GM19452 (cell line): Measurements from ENCODE around the gene ZNF526.
A peak's percentile ranks its signal among the peaks of the same experiment; 100 is the strongest.

Experiments
- ATAC-seq: cut with Tn5 transposase; IDR thresholded peaks from one replicate; pipeline ENCODE4 v1.9.1; 2021; ENCODE audit not compliant: unreplicated experiment

ZNF526 gene

DNA sequence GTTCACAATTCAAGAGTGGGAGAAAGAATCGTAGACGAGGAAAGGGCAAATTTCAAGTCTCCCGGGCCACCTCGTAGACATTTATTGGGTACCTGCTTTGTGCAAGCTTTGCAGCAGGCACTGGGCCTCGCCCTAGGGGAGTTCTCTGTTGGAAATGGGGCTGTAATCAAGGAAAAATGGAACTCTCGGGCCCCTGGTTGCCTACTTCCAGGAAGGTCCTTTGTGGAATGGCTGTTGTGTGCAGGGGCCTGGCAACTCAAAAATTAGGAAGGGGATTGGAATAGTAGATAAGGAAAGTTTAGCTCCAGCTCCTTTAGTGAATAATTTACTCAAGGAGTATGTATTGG is 612 bp downstream of the ZNF526 start:
- ATAC-seq, result no peak

DNA sequence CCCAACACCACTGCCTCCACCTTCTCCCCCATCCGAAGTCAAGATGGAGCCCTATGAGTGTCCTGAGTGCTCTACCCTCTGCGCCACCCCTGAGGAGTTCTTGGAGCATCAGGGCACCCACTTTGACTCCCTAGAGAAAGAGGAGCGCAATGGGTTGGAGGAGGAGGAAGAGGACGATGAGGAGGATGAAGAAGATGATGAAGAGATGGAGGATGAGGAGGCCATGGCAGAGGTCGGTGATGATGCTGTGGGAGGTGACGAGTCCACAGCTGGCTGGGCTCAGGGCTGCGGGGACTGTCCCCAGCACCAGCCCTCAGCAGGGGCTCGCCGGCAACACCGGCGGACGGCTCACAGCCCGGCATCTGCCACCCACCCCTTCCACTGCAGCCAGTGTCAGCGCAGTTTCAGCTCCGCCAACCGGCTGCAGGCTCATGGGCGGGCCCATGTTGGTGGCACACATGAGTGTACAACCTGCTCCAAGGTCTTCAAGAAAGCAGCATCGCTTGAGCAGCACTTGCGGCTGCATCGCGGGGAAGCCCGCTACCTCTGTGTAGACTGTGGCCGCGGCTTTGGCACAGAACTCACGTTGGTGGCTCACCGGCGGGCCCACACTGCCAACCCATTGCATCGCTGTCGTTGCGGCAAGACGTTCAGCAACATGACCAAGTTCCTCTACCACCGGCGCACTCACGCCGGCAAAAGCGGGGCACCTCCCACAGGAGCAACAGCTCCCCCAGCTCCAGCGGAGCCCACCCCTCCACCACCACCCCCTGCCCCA is 5.0 kb downstream of the ZNF526 start:
- ATAC-seq, result no peak

DNA sequence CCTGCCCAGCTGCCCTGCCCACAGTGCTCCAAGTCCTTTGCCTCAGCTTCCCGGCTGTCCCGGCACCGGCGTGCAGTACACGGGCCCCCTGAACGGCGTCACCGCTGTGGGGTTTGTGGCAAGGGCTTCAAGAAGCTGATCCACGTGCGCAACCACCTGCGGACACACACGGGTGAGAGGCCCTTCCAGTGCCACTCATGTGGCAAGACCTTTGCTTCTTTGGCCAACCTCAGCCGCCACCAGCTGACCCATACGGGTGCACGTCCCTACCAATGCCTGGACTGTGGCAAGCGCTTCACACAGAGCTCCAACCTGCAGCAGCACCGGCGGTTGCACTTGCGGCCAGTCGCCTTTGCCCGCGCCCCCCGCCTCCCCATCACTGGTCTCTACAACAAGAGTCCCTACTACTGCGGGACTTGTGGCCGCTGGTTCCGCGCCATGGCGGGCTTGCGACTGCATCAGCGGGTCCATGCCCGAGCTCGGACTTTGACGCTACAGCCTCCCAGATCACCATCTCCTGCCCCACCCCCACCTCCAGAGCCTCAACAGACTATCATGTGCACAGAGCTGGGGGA is 5.7 kb downstream of the ZNF526 start:
- no peak for ATAC-seq

DNA sequence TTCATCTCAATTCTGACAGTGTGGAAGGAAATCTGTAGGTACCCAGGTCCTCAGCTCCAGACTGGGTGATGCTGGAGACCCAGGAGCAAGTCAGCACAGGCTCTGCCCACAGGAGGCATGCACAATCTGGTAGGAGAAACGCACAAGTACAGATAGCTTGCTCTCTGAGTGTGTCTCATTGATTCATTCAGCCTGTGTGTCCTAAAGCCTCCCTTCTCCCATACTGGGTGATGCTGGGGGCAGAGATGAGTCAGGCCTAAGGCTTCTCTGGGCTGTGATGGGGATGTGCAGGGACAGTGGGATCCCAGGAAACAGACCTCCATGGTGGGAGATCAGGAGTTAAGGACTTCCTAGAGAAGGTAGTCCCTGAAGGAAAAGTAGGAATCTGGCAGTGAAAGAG is 6.8 kb downstream of the ZNF526 start:
- ATAC-seq, result no peak

DNA sequence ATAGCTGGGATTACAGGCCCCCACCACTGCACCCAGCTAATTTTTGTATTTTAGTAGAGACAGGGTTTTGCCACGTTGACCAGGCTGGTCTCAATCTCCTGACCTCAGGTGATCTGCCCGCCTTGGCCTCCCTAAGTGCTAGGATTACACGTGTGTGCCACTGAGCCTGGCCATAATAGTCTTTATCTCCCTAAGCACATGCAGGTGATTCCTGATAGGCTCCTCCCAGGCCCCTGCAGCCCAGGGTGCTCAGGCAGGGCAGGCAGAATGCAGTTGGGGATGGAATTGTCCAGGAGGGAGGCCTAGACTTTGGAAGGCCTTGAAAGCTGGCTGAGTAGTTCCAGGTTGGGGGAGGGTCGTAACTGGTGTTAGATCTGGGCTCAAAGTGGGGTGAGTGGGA is 8.5 kb downstream of the ZNF526 start:
- no peak for ATAC-seq

DNA sequence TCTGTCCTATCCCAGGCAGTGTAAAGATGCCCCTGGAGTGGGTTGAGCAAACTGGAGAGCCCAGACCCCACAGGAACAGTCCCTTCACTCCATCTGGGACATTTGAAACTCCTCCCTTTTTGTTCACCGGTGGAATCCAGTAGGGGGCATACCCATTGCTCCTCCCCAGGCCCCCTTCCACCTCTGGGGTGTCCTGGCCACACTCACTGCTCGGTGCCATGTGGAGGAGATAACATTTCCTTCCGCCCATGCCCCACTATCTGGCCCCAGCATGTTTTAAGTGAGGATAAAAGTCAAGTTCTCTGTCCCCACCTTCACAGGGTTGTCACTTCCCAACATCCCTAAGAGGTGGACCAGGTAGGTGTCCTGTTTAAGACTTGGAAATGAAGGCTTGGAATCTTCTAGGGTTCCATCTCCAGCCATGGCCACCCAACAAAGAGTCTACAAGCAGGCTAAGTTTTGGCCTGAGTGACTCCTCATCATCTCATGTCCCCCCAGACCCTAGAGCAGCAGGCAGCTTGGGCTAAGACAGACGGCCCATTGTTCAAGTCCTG is 9.3 kb downstream of the ZNF526 start:
- ATAC-seq, result no peak

DNA sequence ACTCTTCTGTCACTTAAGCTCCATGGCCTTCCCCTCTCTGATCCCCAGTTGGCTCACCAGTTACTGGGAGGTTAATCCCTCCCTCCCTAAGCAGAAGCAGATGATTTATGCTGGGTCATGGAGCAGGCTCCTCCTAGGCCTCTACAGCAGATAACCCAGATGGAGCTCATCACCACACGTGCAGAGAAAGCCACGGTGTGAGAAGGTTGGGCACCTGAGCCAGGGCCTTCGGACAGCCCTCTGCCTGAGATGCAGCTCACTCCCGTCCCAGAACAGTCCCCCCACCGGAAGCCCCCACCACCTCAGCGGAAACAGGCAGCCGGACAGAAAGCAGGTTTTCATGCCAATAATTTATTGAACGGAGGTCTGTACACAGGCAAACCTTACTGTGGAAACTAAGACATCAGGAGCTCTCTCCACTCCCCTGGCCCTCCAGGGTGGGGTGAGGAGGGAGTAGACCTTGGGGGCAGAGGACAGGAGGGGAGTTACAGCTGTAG is 9.8 kb downstream of the ZNF526 start:
- no peak for ATAC-seq

DNA sequence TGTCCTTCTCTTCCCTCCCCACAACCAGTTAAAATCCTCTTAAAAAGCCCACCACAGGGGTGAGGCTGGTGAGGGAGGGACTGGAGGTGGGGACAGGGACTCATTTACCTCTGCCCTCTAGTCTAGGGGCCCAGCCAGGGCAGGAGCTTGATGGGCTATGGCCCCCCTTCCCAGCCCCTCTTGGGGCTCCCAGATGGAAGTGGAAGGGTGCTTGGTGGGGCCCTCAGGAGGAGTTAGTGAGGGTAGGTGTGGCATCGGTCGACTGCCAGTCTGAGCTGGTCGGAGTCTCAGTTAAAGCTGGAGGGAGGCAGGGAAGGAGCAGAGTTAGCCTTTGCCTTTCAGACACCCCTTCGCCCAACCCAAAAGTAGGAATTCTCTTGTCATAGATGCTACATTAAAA is 10.5 kb downstream of the ZNF526 start:
- ATAC-seq, result no peak

DNA sequence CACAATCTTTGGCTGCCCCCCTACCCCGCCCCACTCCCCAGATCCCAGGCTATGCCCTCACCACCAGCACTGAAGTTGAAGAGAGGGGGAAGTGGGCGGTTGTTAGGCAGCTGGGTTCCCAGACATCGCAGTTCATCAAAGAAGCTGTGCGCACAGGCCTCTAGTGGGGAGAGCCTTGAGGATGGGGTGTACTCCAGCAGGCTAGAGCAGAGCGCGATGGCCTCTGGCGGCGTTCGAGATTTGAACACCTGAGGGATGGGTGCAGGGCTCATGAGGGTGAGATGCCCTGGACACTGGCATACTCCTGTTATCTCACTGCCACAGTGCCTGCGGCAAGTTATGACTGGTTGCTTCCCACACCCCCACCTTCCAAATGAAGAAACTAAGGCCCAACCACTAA is 12.3 kb downstream of the ZNF526 start:
- no peak for ATAC-seq

DNA sequence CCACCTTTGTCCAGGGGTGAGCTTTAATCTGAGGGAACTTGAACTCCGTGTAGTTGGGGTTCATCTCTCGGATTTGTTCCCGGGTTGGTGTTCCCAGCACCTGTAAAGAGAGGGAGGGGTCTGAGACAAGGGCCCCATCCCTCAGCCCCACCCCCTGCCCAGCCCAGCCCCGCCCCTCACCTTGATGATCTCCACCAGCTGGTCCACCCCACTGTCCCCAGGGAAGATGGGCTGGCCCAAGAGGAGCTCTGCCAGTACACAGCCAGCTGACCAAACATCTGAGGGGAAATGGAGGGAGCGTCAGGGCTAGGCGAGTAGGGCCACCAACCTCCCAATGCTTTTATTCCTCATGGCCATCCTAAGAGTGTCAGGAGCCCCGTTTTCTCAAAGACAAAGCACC is 13.0 kb downstream of the ZNF526 start:
- ATAC-seq, result no peak

DNA sequence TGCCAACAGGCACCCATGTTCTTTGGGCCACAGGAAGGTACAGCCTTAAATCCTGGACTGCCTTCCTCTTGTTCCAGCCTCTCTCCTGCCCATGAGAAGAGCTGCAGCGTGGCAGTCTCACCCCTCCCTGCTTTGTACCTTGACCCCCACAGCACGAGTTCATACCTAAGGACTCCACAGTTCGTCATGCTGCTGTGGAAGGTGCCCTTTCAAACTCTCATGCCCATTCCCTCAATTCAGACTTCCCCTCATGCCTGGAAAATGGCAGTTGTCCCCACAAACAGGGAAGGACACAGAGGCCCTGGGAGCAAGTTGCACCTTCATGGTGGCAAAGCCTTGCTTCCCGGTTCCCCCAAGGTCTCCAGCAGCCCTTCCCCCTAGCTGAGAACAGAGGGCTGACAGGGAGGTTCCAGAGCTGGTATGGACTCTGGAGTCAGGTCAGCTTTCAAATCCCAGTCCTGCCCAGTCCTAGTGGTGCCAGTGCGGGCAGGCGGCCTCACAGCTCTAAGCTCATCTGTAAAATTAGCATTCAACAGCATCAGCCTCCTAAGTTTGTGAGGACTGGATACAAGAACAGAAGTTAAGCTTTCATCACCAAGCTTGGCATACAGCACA is 13.7 kb downstream of the ZNF526 start:
- no peak for ATAC-seq

DNA sequence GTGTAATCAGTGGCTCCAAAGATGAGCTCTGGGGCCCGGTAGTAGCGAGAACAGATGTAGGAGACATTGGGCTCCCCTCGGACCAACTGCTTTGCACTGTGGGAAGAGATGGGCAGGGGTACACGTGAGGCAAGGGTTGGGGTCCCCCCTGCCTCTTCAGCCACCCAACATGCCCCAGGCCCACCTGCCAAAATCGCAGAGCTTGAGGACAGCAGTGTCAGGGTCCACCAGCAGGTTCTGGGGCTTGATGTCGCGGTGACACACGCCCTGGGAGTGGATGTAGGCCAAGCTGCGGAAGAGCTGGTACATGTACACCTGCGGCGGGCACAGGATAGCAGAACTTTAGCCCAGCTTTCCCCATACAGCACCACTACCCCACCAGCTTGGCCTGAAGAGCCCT is 14.3 kb downstream of the ZNF526 start:
- no peak for ATAC-seq

DNA sequence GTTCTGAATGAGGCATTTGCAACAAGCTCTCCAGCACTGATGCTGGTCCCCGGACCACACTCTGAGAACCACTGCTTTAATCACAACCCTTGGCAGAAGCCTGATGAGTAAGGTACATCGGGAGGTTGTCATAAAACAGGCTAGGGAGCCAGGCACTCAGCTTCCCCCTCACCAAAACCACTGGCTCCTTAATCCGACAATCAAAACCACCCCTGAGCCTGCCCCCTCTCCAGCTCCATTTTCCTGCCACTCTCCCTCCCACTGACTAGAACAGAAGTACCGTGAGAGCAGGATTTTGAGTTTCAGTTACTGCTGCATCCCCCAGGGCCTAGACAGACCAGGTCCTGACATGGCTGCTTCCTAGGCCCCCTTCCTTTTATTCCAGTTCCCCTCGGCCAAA is 15.1 kb downstream of the ZNF526 start:
- no peak for ATAC-seq

DNA sequence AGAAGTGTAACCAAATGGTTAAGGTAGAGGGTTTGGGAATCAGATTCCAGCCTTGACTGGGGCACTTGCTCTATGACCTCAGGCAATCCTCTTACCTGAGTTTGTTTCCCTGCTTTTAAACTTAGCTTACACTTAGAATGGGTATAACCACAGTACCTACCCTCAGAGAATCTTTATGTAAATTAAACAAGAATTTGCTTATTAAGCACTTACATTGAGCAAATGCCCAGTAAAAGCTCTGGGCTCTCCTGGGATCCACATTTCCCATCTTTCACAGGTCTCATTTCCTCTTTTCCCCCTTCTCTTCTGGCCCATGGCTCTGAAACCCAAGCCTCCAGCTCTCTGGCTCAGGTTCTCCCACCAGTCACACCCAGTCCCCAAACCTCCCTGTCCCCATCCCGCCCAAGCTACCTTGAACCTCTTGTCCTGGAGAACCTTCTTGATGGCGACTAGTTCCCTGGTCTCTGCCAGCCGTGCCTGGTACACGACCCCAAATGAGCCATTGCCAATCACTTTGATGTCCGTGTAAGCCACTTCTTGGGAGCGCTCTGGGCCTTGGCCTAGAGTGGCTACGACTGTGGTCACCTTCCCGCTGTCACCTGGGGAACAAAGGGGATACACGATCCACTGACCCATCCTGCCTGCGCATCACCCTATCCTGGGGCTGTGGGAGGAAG is 19.6 kb downstream of the ZNF526 start:
- no peak for ATAC-seq

DNA sequence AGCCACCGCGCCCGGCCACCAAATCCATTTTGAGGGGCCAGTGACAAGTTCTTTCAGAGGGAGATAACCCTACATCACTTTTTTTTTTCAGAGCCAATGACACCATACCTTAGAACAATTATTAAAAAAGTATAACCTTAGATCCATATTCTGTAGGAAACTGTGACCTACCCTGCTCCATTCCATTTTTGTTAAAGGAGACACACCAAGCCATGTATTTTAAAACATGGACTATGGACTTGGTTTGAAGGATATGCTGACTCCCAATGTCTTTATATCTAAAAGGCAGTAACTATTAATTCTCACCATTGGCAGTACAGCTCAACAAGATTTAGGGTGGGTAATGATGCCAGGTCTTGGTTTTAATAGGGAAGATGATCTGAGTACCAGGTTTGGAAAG is 21.2 kb downstream of the ZNF526 start:
- no peak for ATAC-seq

DNA sequence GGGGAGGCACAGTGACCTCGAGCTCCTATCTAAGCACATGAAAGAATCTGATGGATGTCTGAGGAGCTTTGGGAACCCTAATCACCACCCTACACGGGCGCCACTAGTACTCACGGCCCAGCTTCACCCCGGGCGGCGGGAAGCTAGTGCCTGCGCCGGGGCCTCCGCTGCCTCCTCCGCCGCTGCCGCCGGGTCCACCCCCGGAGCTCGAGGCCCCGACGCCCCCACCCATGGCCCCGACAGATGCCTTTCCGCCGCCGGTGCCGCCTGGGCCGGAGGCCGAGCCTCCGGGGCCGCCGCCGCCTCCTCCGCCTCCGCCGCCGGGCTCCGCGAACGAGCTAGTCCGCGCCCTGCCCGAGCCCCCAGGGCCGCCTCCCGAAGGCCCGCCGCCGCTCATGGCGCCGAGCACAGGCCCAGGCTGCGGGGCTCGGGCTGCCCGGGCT is 22.0 kb downstream of the ZNF526 start:
- peak; percentile 1 for ATAC-seq

DNA sequence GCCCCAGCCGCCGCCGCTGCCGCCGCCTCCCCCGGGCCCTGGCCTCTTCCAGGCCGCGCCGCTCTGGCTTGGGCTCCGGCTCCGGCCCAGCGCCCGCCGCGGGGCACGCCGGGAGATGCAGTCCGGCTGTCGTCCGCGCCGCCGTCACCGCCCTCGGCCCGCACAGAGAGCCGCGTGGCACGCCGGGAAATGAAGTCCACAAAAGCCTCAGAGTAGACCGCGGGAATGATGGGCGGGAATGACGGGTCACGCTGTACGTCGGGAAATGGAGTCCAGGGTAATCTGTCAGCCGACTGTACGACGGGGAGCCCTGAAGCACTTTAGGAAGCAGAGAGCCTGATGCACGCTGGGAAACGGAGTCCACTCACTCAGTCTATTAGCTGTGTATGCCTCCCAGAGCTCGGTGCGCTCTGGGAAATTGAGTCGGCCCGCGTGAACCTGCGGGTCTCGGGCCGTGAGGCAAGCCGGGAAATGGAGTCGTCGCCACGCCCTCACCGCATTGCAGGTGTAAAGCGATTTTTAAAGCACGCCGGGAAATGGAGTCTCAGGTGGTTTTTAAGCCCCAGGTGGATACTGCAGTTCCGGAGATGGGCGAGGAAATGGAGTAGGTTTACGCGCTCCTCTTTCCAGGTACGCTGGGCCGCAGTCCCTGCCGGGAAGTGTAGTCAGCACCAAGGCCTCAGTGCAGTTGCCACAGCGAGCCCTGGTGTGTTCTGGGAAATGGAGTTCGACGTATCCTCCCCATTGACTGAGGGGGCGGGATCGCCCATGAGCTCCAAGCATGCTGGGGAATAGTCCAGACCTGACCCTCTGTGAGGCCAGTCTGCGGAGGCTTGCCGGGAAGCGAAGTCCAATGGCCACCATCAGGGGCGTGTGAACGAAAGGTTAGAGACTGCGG is 22.6 kb downstream of the ZNF526 start, which contains the start of gene GSK3A:
Gene GSK3A (minus strand): TSS at position 91 of the 898 bp plus-strand sequence. CDS start 137 bp downstream, outside the sequence.
- peak; percentile 60 for ATAC-seq

DNA sequence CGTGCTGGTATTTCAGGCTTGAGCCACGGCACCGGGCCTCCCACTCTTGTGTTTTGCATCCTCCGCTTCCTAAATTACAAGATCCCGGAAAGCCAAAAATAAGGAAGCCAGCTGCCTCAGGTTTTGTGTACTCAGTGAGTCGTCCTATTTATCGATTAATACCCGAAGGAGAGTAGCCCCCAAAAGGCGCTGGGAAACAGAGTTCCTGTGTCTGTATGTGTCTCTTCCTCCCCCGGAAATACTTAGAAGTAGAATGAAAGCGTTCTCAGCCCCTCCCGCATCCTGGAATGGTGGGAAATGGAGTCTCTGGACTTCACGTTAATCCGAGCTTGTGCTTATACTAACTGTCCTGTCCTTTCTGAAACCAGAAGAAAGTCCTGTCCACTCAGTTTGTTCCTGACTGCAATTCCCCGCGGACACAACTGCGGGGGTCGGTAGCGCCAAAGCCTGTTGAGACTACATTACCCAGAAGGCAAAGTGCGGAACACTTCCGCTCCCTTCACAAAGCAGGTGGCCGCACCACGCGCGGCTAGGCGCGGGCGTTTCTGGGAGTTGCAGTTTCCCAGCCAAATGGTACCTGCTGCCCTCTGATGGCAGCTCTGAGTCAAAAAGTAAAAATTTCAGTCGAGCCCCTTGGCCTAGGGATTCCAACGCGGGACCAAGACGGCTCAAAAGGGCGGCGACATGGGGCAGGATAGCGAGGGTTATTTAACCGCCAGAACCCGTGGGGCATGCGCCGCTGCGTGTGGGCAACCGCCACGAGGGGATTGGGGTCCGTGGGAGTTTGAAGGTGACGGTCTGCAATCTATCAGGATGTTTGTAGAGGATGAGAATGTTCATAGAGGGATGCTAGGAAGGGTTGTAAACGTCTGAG is 24.5 kb downstream of the ZNF526 start:
- peak; percentile 36 for ATAC-seq

DNA sequence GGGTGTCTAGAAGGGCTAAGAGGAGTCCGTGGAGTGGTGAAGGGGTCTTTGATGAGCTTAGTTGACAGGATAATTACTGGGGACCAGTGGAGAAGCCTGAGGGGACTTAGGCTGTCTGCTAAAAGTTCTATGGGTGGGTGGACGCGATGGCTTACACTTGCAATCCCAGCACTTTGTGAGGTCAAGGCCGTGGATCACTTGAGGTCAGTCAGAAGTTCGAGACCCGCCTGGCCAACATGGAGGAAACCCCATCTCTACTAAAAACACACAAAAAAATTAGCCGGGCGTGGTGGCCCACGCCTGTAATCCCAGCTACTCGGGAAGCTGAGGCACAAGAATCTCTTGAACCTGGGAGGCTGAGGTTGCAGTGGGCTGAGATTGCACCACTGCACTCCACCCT is 25.1 kb downstream of the ZNF526 start:
- no peak for ATAC-seq
